Ascending aorta (tissue), 2 donors: ENCODE measurements around the gene WNT9B. TPM values are rescaled to one million over a fixed set of nuclear protein-coding genes. Genes with fewer than 3 reads are reported as not detected.

Experiments
- DNase-seq, 2 donors: peaks; one replicate each; pipeline ENCODE4 v3.0.0-alpha.2; 2019; ENCODE audit warnings: low spot score in 2 of 2
- H3K27ac ChIP-seq, 2 donors: fragments of 200-600 bp; sonication (generic); one replicate each; pipeline ENCODE4 v1.5.1; 2016 to 2017; ENCODE audit warnings: mild to moderate bottlenecking in 1 of 2
- H3K27me3 ChIP-seq: fragments of 200-600 bp; sonication (generic); one replicate; pipeline ENCODE4 v1.5.1; 2017
- H3K36me3 ChIP-seq, 2 donors: fragments of 200-600 bp; sonication (generic); one replicate each; pipeline ENCODE4 v1.5.1; 2016
- H3K4me1 ChIP-seq, 2 donors: fragments of 200-600 bp; sonication (generic); one replicate each; pipeline ENCODE4 v1.5.1; 2016 to 2017; ENCODE audit warnings: mild to moderate bottlenecking in 1 of 2
- H3K4me3 ChIP-seq, 2 donors: fragments of 200-600 bp; sonication (generic); one replicate each; pipeline ENCODE4 v1.5.1; 2016 to 2017; ENCODE audit warnings: mild to moderate bottlenecking in 1 of 2
- H3K9me3 ChIP-seq, 2 donors: fragments of 200-600 bp; sonication (generic); one replicate each; pipeline ENCODE4 v1.5.1; 2016
- CTCF ChIP-seq, 3 experiments: fragments of 200-600 bp in 2 of 3; fragments of 450-650 bp in 1 of 3; sonication (generic) in 2 of 3; IDR thresholded peaks; one replicate each; pipeline ENCODE4 v1.5.1; 2016 to 2019; ENCODE audit warnings: antibody characterized with exemption in 3 of 3, mild to moderate bottlenecking in 1 of 3, moderate library complexity in 1 of 3
- intact Hi-C: fragments of 100-400 bp; cut with DNase I; formaldehyde crosslinking; loops from one replicate; pipeline ENCODE4 v1.15.1; 2023
- total RNA-seq: library from RNA; depleted of rRNA; stranded (reverse); fragments of >200 nt; gene quantifications from one replicate; pipeline ENCODE4 v1.1.0, GENCODE V29; 2016

WNT9B gene
- total RNA-seq, 1 donor from 2014 or later, result 5.6 TPM

DNA sequence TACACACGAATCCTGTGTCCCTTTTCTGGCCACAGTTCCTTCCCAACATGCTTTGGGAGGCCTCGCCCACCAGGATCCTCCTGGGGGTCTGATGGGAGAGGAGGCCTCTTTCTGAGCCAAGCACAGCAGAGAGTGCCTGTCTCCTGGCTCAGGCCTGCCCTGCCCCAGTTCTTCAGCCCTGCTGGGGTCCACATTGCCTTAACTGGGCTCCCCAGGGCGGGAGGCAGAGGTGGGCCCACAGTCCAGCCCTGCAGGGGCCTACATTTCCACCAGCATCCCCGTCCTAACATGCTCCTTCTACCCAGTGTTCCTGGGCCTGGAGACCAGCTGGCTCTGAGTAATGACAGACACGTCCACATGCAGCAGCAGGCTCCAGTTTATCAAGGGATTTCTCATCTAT is 29.6 kb downstream of the WNT9B start:
- intact Hi-C loops, result no loop called here
- H3K36me3 ChIP-seq, result no peaks in the 10 kb centered on the region
- no peak overlapping the region for H3K27ac ChIP-seq
- no peak for TF ChIP-seq CTCF (IDR thresholded peaks at IDR 0.05)
- H3K4me3 ChIP-seq, result no peak overlapping the region
- no peak for DNase-seq
- no peaks in the 10 kb centered on the region for H3K4me1 ChIP-seq
- peaks cover 4% of the 10 kb centered on the region for H3K27me3 ChIP-seq
- H3K9me3 ChIP-seq, result no peaks in the 10 kb centered on the region

- no peak for TF ChIP-seq CTCF (IDR thresholded peaks at IDR 0.05)
- Histone ChIP-seq H3K36me3 (no peaks in the 10 kb centered on the region), H3K27ac (no peak overlapping the region), H3K9me3 (no peaks in the 10 kb centered on the region), H3K27me3 (peaks cover 4% of the 10 kb centered on the region), H3K4me3 (no peak overlapping the region), H3K4me1 (no peaks in the 10 kb centered on the region)
- intact Hi-C loops, result no loop called here
- no peak for DNase-seq
These were observed 31.3 kb downstream of the WNT9B start for GRCh38 chr17:46882666-46883065.

DNA sequence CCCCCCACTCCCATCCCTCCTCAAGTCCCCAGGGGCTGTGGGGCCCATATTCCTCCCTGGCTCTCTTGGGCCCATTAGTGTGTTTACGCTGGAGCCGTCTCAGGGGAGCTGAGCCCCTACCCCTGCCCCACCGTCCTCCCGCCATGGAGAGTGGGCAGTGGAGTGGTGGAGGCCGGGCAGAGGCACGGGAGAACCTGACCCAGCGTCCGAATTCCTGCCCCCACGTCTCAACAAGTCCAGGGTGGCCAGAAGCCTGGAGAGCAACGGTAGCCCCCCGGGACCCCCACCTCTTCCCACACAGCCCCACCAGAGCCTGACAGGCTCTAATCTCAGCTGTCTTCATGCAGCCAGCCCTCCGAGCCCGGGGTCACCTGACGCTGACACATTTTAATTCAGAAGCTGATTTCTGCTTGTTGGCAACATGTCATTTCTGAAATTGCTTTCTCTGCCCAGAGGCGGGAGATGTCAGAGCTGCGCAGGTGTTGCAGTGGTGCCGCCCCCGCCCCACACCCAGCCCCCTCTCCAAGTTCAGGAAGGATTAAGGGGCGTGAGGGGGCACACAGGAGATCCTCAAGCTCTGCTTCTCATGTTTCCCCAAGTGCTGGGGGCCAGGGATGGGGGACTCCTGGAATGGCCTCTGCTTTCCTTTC is 32.6 kb downstream of the WNT9B start:
- no peaks in the 10 kb centered on the region for H3K9me3 ChIP-seq

DNA sequence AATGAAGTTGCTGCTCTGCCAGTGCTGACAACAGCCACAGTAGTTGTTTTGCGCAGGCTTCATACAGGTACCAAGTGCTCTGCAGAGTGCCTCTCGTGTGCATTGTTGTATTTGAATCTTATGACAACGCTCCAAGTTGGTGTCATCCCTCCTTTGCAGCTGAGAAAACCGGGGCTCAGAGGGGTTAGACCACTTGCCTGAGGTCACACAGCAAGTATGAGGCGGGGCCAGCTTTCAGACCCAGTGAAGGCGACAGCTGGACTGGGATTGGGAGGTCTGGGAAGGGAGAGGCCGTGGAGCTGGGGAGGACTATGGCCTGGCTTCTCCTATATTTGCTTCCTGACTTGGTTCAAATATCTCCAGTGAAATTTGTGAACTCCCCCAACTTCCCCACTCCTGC is 33.2 kb downstream of the WNT9B start:
- intact Hi-C loops, result no loop called here
- Histone ChIP-seq H3K27ac (no peak overlapping the region), H3K4me3 (no peak overlapping the region), H3K4me1 (no peaks in the 10 kb centered on the region), H3K9me3 (no peaks in the 10 kb centered on the region), H3K36me3 (no peaks in the 10 kb centered on the region), H3K27me3 (peaks cover 4% of the 10 kb centered on the region)
- no peak for DNase-seq
- no peak for TF ChIP-seq CTCF (IDR thresholded peaks at IDR 0.05)

More for the DNA sequence above, 32.6 kb downstream of the WNT9B start:
- H3K27me3 ChIP-seq, result peaks cover 4% of the 10 kb centered on the region
- intact Hi-C loops, result no loop called here
- no peak for DNase-seq
- no peak overlapping the region for H3K4me3 ChIP-seq
- no peak for TF ChIP-seq CTCF (IDR thresholded peaks at IDR 0.05)
- H3K36me3 ChIP-seq, result no peaks in the 10 kb centered on the region
- H3K4me1 ChIP-seq, result no peaks in the 10 kb centered on the region
- H3K27ac ChIP-seq, result no peak overlapping the region

DNA sequence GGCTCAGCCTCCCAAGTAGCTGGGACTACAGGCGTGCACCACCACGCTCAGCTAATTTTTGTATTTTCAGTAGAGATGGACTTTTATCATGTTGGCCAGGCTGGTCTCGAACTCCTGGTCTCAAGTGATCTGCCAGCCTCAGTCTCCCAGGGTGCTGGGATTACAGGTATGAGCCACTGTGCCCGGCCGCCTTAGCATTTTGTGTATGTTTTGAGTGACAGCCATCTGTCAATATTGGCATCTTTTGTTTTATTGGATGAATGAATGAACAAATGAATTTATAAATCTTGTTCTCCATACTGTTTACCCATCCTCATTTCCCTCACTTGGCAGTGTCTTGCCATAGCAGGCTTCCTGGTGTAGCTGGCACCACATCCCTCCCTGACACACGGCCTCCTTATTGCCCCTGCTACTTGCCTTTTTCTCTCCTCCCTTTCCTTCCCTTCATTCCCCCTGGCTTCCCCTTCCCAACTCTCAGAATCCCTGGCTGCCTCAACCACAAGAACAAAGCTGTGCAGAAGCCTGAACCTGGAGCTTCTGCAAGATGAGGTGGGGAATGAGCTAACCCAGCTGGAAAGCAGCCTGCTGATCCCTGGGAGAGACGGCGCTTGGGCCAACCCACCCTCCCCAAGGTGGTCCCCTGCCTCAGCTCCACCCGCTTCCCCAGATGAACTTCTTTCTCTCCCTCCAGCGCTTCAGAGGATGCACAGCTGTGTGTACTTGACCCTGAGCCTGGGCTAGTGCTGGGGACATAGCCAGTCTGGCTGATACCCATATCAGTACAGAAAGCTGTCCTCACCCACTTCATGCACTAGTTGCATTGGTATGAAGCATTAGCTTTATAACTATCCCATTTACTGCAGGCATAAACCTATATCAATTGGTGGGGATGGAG is 34.3 kb downstream of the WNT9B start:
- H3K36me3 ChIP-seq, result no peaks in the 10 kb centered on the region
- TF ChIP-seq CTCF (IDR thresholded peaks at IDR 0.05), result no peak
- H3K27ac ChIP-seq, result no peak overlapping the region
- intact Hi-C loops, result no loop called here
- H3K27me3 ChIP-seq, result peaks cover 4% of the 10 kb centered on the region
- H3K9me3 ChIP-seq, result no peaks in the 10 kb centered on the region
- DNase-seq, result no peak
- no peak overlapping the region for H3K4me3 ChIP-seq
- H3K4me1 ChIP-seq, result no peaks in the 10 kb centered on the region
